GM21529 (cell line): Measurements from ENCODE around the gene PDE2A.
A peak's percentile ranks its signal among the peaks of the same experiment; 100 is the strongest.

Source experiments
- ATAC-seq: cut with Tn5 transposase; IDR thresholded peaks from one replicate; pipeline ENCODE4 v1.9.1; 2021; ENCODE audit not compliant: unreplicated experiment

The PDE2A gene

DNA sequence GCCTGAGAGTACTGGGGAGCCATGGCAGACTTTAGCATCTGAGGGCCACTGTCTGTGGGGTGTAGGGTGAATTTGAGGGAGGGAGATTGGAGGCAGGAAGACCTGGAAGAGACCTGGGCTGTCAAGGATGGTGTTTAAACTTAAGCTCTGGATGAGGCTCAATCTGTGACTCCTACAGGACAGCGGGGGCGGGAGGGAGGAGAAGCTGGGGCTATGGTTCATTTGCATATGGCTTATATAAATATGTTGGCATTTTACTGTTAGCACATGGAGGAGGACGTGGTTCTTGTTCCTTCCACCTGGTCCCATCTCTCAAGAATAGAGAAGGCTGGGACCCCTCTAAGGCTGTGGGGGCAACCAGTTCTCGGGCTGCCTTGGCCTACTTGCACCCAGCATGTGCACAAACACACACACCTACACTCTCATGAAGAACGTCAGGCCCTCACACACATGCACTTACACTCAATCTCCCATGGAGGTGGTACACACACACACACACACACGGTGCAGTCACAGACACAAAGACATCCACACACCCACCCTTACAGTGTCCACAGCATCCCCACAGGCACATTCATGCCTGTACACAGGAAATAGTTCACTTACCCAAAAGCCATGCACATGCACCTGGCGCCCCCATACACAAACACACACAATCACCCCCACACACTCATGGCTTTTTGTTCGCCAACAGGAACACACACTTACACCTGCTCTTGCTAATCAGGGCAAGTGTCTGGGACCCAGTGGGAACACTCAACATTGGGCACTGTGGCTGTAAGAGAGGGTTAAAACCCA is 81.3 kb downstream of the PDE2A start:
- ATAC-seq = no peak

DNA sequence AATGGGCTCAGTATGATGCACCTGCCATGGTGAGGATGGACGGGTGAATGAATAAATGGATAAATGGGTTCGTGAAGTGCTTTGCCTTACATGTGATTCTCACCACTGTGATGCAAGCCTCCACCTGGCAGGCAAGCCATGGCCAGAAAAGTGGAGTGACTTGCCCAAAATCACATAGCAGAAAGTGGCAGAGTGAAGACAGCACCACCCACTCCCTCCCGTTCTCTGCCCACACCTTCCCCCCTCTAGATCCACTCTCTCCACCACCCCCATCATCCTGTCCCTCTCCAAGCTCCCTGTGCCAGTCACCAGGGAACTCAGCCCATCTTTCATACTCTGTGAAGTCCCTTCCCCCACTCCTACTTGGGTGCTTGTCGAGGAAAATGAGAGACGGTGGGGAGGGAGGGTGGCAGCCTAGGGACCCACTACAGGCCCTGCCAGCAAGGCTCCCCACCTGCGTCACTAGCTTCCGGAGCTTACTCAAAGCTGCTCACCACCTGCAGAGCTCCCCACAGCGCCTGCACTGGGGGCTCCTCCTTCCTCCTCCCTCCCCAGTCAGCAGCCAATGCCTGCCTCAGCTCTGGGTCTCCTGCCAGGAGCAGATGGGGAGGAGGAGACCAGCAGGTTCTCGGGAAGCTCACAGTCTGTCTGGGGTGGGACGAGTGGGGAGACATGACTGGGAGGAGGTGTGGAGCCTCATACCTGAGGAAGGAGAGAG is 82.3 kb downstream of the PDE2A start:
- no peak for ATAC-seq

DNA sequence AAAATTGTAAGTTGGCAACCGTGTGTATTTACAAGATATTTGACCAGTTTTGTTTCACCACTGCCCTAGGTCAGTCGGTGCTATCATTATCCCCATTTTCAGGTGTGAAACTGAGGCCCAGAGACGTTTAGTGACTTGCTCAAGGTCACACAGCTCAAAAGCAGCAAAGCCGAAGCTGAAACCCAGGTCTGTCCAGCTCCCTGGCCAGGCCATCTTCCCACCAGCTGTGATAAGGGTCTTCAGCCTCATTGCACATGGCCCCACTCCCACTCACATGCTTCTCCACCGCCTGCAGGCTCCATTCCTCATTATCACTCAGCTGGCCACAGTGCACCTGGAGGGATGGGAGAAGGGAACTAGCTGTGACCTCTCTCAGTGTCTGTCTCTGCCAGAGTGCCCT is 83.2 kb downstream of the PDE2A start:
- no peak for ATAC-seq

DNA sequence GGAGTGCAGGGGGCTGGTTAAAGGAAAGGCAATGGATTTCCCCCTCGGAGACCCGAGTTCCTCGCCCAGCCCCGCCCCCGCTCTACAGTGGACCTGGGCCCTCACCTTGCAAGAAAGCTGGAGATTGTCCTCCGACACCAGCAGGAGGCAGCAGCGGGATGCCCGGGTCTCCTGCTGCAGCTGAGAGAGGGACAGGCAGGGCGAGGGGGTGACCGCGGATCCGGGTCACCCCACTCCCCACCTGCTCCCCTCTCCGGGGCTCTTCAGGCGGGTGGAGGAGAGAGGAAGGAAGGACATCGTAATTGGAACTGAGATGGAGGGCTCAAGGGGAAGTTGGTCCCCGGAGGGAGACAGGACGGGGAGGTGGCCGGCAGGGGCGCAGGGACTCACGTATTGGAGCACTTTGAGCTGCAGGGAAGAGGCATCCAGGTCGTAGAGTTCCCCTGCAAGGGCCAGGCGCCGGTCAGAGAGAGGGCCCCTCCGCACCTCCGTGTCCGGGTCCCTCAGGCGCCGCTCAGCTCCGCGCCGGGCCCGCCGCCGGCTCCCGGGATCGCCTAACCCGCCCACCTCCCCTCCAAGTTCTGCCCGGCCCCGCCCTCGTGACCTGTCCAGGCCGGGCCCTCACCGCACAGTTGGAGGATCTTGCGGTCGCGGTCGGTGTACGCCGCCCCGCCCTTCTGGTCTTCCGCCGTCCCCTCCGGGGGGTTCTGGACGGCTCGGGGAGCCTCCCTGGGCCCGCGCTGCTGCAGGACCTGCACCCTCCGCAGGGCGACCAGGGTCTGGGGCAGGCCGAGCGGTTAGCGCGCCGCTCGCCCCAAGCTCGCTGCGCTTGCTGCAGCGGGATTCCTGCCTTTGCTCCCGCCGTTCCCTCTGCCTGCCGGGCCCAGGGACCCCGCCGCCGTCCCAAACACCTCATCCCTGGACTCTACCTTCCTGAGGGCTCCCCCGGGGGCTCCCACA is 84.1 kb downstream of the PDE2A start:
- ATAC-seq = no peak

DNA sequence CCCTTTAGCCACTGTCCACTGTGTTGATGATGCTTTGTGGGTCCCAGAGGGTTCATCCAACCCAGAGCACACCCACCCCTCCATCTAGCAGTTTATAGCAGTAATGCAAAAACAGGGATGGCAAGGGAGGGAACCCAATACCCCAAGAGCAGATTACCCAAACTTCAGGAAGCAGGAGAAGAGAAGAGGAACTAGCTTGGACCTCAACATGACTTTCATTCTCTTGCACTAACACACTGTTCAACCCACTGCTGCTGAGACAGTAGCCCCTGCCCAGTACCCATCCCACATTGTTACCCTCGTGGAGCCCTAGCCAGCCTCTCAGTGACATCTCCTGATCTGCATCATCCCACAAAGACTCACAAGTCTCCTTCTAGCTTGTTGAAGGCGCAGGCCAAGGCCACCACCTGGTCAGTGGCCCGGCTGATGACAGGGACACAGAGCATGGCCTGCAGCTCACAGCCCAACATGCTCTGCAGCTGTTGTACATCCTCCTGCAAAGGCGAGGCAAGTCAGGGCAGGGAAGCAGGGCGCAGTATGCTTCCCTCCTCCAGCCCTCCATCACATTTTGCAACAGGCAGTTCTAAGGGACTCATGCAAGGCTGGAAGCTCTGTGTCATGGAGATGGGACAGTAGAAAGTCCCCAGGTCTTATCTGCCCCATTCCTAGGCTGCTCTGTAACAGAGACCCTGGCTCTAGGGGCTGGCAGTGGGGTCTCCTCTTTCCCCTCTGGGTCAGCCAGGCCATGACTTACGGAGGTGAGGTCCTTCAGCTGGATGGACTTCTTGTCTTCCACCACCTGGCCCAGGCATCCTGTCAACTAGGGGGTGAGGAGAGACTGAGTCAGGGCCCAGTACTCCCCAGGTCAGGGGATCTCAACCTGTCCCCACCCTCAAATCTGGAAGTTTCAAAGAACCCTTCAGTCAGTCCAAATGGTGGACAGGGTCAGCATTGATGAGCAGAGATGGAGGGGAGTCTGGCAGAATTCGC is 85.5 kb downstream of the PDE2A start:
- ATAC-seq = no peak

DNA sequence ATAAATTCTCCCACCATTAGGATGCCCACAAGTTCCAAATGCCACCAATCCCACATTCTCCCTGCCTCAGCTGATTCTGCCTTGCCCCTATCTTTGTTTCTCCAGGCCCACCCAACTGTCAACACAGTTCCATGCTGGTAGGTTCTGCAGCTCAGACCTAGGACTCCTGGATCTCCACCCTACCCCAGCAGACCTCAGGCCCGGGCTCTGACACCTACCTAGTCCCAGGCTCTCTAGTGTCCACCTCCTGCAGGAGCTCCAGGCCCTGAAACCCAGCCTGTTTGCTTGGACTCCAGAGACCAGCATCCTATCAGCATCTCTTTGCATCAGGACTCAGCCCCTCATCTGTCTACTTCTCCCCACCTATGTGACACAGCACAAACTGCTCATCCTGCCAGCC is 86.5 kb downstream of the PDE2A start:
- no peak for ATAC-seq

DNA sequence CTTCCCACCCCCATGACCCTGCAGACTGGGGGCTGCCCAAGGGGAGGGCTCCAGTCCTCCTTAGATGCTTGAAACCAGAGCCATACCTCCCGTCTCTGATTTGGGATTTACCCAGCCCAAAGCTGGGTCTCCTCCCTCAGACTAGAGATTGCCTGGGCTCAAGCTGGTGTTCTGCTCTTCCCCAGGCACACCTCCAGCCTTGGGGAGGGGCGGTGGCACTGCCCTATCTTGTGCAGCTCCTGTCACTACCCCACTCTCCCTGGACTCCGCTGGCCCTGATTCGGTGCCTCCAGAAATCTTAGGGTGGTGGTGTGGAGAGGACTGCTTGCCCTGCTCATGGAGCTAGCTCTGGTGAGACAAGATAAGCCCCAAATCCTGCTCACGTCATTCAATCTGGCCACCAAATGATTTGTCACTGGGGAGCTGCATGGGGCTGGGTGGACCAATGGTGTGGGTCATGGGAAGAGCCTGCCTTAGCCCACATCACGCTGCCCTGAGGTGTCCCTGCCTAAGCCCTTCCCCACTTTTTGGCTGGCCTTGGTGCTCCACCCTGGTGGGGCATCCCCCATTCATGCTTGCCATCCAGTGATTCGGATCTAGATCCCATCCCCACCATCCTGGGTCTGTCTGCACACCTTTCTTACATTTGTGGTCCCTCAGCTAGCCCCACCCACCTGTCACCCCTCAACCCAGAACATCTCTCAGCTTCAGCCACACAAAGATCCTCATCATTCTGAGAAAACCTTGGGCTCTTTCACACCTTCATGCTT is 87.7 kb downstream of the PDE2A start:
- no peak for ATAC-seq

DNA sequence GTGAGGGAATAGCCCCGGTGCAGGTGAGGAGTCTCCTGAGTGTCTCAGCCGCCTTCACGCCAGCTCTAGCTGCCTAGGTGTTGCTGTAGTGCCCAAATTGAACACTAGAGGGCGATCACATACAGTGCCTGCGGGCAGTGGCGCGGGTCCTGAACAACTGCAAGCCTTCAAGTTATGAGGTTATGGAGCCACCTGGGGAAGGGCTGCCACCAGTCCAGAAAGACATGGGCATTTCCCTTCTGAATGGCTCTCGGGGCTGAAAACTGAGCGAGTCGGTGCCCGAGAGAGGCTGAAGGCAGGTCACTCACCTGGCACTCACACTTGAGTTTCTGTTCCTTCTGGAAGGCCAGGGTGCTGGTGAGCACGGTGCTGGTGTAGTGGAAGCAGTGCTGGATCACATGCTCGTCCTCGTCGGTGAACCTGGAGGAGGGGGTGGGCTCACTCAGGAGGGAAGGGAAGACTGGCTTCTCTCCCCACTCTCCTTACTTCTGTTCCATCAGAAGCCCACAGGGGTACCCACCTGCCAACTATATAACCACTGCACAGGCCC is 88.4 kb downstream of the PDE2A start:
- ATAC-seq = peak; percentile 52

DNA sequence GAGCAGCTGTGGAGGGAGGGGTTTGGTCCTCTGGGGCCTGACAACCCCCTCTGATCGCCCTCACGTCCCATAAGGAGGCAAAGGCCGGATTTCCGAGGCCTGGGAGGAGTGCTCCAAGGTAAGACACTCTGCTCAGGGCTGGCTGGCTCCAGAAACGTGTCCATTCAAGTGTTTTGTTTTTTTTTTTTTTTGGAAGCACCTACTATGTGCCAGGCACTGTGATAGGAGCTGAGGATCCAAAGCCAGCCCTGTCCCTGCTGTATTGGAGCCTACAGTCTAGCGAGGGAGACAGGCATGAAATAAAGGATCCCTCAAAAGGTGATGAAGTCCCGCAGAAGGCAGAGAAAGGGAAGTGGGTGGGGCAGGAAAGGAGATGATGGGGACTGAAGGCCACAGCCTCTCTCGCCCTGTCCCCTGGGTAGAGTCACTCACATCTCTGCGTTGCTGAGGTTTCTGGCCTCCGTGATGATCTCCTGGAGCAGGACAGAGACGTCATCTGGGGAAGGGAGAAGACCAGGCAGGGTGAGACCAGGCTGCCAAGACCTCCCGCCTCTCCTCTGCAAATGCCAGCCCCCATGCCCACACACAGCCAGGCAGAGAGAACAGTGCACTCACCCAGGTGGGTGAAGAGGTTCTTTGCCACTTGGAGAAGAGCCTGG is 89.2 kb downstream of the PDE2A start:
- ATAC-seq = no peak

DNA sequence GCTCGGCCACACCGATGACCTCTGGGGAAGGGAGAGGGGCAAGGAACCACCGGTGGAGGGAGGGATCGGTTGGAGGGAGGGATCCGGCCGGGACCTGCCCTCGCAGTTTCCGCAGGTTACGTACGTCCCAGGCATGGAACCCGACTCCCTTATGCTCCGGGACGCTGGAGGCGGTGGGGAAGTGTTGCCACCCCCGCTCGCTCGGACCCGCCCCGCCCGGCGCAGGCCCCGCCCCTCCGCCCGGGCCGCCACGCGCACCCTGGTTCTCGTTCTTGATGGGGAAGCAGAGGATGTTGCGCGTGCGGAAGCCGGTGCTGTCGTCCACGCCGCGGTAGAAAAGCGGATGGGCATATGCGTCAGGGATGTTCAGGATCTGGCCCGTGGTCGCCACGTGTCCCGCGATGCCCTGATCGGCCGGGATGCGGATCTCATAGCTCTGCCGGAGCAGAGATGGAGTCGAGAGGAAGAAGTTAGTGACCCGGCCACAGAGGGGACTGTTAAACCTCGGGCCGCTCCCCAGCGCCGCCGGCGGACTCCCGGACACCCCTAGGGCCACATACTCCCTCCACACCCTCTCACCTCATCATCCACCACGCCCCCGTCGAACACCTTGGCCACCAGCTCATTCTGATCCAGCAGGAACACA is 89.8 kb downstream of the PDE2A start:
- no peak for ATAC-seq

DNA sequence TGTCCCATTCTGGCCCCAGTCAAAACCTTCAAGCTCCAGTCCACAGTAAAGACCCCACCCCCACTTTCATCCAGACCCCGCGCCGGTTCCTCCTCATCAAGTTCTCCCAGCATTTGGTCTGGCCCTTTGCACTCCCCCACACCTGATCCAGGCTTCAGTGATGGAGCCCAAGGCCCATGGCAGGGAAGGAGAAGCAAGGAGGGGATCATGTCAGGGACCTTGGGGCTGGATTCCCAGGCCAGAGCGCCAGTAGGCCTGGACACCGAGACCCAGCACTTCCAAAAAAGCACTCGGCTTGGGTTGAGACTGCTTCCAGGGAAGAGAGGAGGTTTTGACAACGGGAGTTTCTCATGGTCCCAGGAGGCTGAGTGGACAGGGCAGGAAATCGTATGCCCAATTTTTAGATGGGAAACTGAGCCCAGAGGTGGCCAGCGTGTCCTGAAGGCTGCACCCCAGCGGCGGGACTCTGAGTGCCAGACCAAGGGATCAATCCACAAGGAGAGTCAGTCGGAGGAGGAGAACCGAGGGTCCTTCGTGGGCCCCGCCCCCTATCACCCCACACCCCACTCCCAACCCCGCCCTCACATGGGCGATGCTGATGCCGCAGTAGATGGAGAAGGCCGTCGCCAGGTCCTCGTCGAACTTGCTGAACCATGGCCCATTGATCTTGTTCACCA is 90.5 kb downstream of the PDE2A start:
- no peak for ATAC-seq

DNA sequence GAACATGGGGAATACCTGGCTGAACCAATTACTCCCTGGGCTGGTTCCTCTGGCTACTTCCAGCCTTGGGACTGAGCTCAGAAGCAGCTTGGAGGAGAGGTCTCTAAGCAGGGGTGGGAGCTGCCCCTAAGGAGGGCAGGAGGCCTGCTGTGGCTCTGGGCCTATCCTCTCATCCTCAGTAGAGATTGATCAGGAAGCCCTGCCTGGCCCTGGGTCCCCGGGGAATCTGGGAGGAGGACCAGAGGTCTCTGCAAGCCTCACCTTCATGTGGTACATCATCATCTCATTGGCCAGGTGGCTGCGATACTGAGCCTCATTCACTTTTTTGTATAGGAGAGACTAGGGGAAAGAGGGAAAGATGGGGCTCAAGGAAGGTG is 91.1 kb downstream of the PDE2A start:
- no peak for ATAC-seq

DNA sequence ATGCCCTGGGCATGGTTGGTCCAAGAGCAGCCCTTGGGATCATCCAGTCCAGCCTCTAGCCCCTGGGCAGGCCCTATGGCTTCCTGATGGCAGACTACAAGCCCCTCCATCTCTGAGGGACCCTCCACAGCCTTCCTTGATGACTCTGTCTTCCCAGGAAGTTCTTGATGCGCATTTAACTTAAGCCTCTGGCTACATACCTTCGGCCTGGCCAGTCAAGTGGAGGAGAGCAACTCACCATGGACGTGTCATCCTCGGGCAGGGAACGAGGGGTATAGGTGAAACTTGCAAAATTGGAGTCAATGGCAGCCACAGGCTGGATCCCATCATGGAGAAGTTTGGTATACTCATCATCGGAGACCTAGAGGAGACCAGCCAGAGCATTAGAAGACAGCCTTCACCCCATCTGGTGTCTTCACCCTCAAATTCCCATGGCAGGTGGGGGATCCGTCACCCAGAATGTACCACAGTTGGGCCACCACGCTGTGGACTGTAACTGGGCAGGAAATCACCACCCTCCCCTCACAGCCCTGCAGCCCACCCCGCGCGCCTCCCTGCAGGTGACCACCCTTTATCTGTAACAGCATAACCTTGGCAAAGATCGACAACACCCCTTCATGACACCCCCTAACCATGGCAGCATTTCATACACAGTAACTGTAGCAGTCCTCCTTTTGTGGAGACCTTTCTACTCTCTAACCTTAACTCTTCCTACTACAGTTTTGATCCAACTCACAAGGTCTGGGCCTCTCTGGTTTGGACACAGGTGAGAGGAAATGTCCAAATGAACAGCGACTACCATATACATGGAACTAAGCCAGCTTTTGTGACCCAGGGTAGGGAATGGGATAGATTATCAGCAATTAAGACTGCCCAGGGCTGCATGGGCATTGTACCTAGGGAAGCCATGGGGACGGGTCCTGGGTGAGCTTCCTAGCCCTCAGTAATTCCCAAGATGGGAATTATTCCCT is 91.7 kb downstream of the PDE2A start:
- no peak for ATAC-seq

DNA sequence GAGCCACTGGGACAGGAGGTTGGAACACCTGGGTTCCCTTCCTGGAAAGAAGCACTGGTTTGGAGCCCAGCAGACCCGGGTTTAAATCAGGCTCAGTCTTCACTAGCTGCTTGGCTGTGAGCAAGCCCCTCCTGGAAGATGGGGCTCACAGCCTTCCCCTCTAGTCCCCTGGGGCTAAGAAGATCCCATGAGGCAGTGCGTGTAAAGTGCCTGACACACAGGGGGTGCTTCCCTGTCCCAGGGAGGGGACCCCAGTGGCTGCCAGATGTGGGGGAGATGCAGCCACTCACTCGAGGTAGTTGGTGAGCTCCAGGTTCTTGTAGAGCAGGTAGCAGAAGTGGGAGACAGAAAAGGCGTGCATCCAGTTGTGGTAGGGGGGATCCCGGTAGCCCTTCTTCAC is 93.2 kb downstream of the PDE2A start:
- no peak for ATAC-seq

DNA sequence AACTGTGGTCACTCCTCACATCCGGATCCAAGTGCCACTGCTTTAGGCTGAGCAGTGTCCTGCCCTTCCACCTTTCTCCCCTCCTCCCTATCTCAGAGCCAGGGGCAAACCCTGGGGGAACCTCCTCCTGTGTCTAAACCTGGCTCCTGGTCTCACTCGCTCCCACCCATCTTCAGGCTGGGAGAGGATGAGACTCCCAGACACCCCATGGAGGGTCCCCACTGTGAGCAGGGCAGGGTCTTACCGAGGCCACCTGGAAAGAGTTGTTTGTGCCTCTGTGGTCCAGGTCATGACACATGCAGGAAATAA is 93.6 kb downstream of the PDE2A start:
- no peak for ATAC-seq

DNA sequence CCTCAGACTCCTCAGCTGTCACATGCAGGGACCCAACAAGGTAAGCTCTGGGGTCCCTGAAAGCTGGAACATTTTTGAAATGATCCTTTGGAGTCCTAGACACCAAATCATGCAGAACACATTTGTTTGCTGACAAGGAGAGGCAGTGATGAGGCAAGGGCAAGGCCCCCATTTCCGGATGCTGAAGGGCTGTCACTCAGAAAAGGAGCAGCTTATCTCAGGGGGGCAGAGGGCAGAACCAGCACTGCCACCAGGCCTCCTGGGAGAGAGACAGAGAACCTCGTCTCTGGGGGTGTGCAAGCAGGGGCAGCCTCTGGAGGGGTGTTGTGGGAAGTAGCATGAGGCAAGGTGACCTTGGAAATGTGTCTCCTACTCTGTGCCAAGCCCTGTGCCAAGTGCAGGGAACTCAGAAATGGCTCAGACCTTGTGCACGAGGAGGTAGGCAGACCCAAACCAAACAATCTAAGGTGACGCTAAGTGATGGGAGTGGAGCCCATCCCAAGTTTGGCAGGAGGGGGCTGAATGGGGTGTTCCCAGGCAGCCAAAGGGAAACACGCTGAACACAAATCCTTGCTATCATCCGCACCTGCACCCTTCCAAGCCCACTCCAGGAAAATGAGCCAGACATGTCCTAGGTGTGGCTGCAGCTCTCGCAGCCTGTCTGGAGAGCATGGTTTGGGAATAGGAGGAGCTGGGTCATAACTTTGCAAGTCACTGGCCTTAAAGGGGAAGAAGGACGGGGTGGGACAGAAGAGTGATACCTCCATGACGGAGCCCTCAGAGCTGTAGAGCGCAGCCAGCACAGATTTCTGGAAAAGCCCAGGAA is 94.2 kb downstream of the PDE2A start:
- ATAC-seq = no peak
